Spleen (tissue), 11 donors: ENCODE results near the gene EPHA6. TPM values are rescaled to one million over a fixed set of nuclear protein-coding genes. Genes with fewer than 3 reads are reported as not detected.

ENCODE experiments used
- DNase-seq: peaks from one replicate; pipeline ENCODE4 v3.0.0-alpha.2; 2020
- H3K27ac ChIP-seq, 8 donors: fragments of 200-600 bp; sonication (generic) in 7 of 8; 1 replicate in 4 of 8; 2 replicates in 4 of 8; pipeline versions ENCODE4 v1.5.0 to v1.8.0; 2016 to 2021; ENCODE audit warnings: inconsistent platforms in 4 of 8, mild to moderate bottlenecking in 4 of 8, moderate library complexity in 1 of 8
- H3K27me3 ChIP-seq, 7 donors: fragments of 200-600 bp; sonication (generic) in 6 of 7; replicated peaks in 1 of 7; 1 replicate in 4 of 7; 2 replicates in 3 of 7; pipeline versions ENCODE4 v1.5.0 to v1.8.0; 2016 to 2021; ENCODE audit warnings: inconsistent platforms in 3 of 7, mild to moderate bottlenecking in 1 of 7
- H3K36me3 ChIP-seq, 6 donors: fragments of 200-600 bp; sonication (generic) in 5 of 6; 1 replicate in 4 of 6; 2 replicates in 2 of 6; pipeline versions ENCODE4 v1.5.0 to v1.8.0; 2016 to 2021; ENCODE audit warnings: inconsistent platforms in 2 of 6
- H3K4me1 ChIP-seq, 6 donors: fragments of 200-600 bp; sonication (generic) in 5 of 6; 1 replicate in 3 of 6; 2 replicates in 3 of 6; pipeline versions ENCODE4 v1.5.0 to v1.8.0; 2016 to 2021; ENCODE audit warnings: inconsistent platforms in 3 of 6
- H3K4me3 ChIP-seq, 8 donors: fragments of 200-600 bp; sonication (generic) in 7 of 8; 1 replicate in 4 of 8; 2 replicates in 4 of 8; pipeline versions ENCODE4 v1.5.0 to v1.8.0; 2016 to 2021; ENCODE audit warnings: inconsistent platforms in 4 of 8, mild to moderate bottlenecking in 4 of 8, moderate library complexity in 2 of 8
- H3K9me3 ChIP-seq, 8 donors: fragments of 200-600 bp; sonication (generic) in 7 of 8; 1 replicate in 4 of 8; 2 replicates in 4 of 8; pipeline versions ENCODE4 v1.5.0 to v1.8.0; 2016 to 2021; ENCODE audit warnings: inconsistent platforms in 4 of 8
- CTCF ChIP-seq, 11 experiments: fragments of 200-600 bp in 7 of 11; fragments of 450-650 bp in 4 of 11; sonication (generic) in 4 of 11; IDR thresholded peaks in 8 of 11; conservative IDR thresholded peaks in 3 of 11; 1 replicate in 7 of 11; 2 replicates in 4 of 11; pipeline versions ENCODE4 v1.4.0 to v1.8.0; 2016 to 2021; ENCODE audit warnings: antibody characterized with exemption in 11 of 11, inconsistent platforms in 4 of 11, mild to moderate bottlenecking in 1 of 11
- POLR2A ChIP-seq, 3 donors: fragments of 450-650 bp; IDR thresholded peaks; one replicate each; pipeline ENCODE4 v1.5.1; 2017; ENCODE audit warnings: antibody characterized with exemption in 3 of 3, mild to moderate bottlenecking in 1 of 3
- POLR2AphosphoS5 ChIP-seq, 3 donors: sonication (generic); formaldehyde crosslinking; IDR thresholded peaks; one replicate each; pipeline ENCODE4 v1.5.1; 2017; ENCODE audit warnings: antibody characterized with exemption in 3 of 3
- WGBS, 5 donors: extraction: QIAGEN DNeasy Blood & Tissue Kit in 3 of 5; methylation state at CpG; one replicate each; pipeline versions ENCODE4 v1.1.5 to v1.1.7; 2013 to 2018; 5-methylcytosine and 5-hydroxymethylcytosine counted together
- intact Hi-C: fragments of 100-400 bp; cut with DNase I; formaldehyde crosslinking; loops from one replicate; pipeline ENCODE4 v1.15.0; 2023; ENCODE audit warnings: low total_unique reads
- polyA plus RNA-seq, 3 donors: library from polyadenylated mRNA; stranded (reverse); fragments of 200-250 nt; gene quantifications; one replicate each; pipeline ENCODE4 v1.2.1, GENCODE V29; 2013
- total RNA-seq, 7 donors: library from RNA; depleted of rRNA in 3 of 7; stranded (reverse); fragments of >200 nt in 3 of 7; fragmentation: NEBNext Ultra II Directional in 4 of 7; extraction: Animal tissue kit (Norgen Biotek cat#: 25700) in 4 of 7; gene quantifications; one replicate each; pipeline versions ENCODE4 v1.1.0 to v1.2.1, GENCODE V29; 2016 to 2021
- donor health status: healthy with polysubstance abuse.
- donor health status: DM: no; HTN: no; CAD: no; lungs with moderate emphysema.
- donor health status: DM: no; HTN: no; CAD: no.
- donor health status: Bipolar disorder and iron deficiency.
- donor health status: healthy.
- donor health status: DM: no; HTN: no; CAD: no.
- donor health status: DM: yes; HTN: yes; CAD: no.

EPHA6 gene
- total and polyA plus RNA-seq, 10 donors = 0.44 TPM; not detected in 9

GRCh38 chr3:97662264-97662663 is 847.9 kb downstream of the EPHA6 start:
- no peaks in the 10 kb centered on the region for H3K27me3 ChIP-seq
- H3K27ac ChIP-seq = no peak overlapping the region
- WGBS, 5 donors = 61 to 82% (median 76%) methylated on average over 5 of the region's 5 CpGs
- TF ChIP-seq POLR2A (IDR thresholded peaks at IDR 0.05) (no peak), CTCF (IDR thresholded peaks at IDR 0.05 in 8 of 11, conservative IDR thresholded peaks at IDR 0.05 in 3 of 11) (no peak), POLR2AphosphoS5 (IDR thresholded peaks at IDR 0.05) (no peak)
- H3K36me3 ChIP-seq = no peaks in the 10 kb centered on the region
- no peak for DNase-seq
- no peaks in the 10 kb centered on the region for H3K4me1 ChIP-seq
- no peak overlapping the region for H3K4me3 ChIP-seq
- no peaks in the 10 kb centered on the region for H3K9me3 ChIP-seq
- intact Hi-C loops = no loop called here

GRCh38 chr3:97662762-97663161 is 848.4 kb downstream of the EPHA6 start:
- TF ChIP-seq POLR2AphosphoS5 (IDR thresholded peaks at IDR 0.05) = no peak
- TF ChIP-seq POLR2A (IDR thresholded peaks at IDR 0.05) = no peak
- no peak for TF ChIP-seq CTCF (IDR thresholded peaks at IDR 0.05 in 8 of 11, conservative IDR thresholded peaks at IDR 0.05 in 3 of 11)
- no peaks in the 10 kb centered on the region for H3K36me3 ChIP-seq
- no peak overlapping the region for H3K27ac ChIP-seq
- H3K4me3 ChIP-seq = no peak overlapping the region
- WGBS, 5 donors = 69 to 82% (median 71%) methylated on average over 3 of the region's 3 CpGs
- H3K4me1 ChIP-seq = no peaks in the 10 kb centered on the region
- no peaks in the 10 kb centered on the region for H3K27me3 ChIP-seq
- intact Hi-C loops = no loop called here
- H3K9me3 ChIP-seq = no peaks in the 10 kb centered on the region
- DNase-seq = no peak

GRCh38 chr3:97665896-97666295 is 851.5 kb downstream of the EPHA6 start:
- Histone ChIP-seq H3K9me3 (no peaks in the 10 kb centered on the region), H3K36me3 (no peaks in the 10 kb centered on the region), H3K27ac (no peak overlapping the region), H3K27me3 (no peaks in the 10 kb centered on the region), H3K4me3 (no peak overlapping the region), H3K4me1 (no peaks in the 10 kb centered on the region)
- intact Hi-C loops = no loop called here
- 86 to 95% (median 90%) methylated on average over 5 of the region's 5 CpGs for WGBS, 5 donors
- no peak for TF ChIP-seq CTCF (IDR thresholded peaks at IDR 0.05 in 8 of 11, conservative IDR thresholded peaks at IDR 0.05 in 3 of 11)
- no peak for TF ChIP-seq POLR2A (IDR thresholded peaks at IDR 0.05)
- TF ChIP-seq POLR2AphosphoS5 (IDR thresholded peaks at IDR 0.05) = no peak
- DNase-seq = no peak

GRCh38 chr3:97670952-97671351 is 856.6 kb downstream of the EPHA6 start:
- no peak overlapping the region for H3K27ac ChIP-seq
- no peaks in the 10 kb centered on the region for H3K36me3 ChIP-seq
- no peak for TF ChIP-seq CTCF (IDR thresholded peaks at IDR 0.05 in 8 of 11, conservative IDR thresholded peaks at IDR 0.05 in 3 of 11)
- TF ChIP-seq POLR2A (IDR thresholded peaks at IDR 0.05) = no peak
- TF ChIP-seq POLR2AphosphoS5 (IDR thresholded peaks at IDR 0.05) = no peak
- H3K9me3 ChIP-seq = no peaks in the 10 kb centered on the region
- H3K4me3 ChIP-seq = no peak overlapping the region
- no peaks in the 10 kb centered on the region for H3K27me3 ChIP-seq
- no peaks in the 10 kb centered on the region for H3K4me1 ChIP-seq
- WGBS, 5 donors = 71 to 91% (median 84%) methylated on average over 4 of the region's 4 CpGs
- intact Hi-C loops = no loop called here
- no peak for DNase-seq
